Fibroblast of the aortic adventitia (primary cell): ENCODE results near the gene ASPA. TPM values are rescaled to one million over a fixed set of nuclear protein-coding genes. Genes with fewer than 3 reads are reported as not detected.
A peak's percentile ranks its signal among the peaks of the same experiment; 100 is the strongest.

Experiments used
- DNase-seq: peaks from one replicate; pipeline ENCODE4 v3.0.0-alpha.2; 2010; ENCODE audit warnings: low read depth
- H3K4me3 ChIP-seq: 2 replicates; pipeline ENCODE4 v1.5.1; 2011; ENCODE audit warnings: low read depth, mild to moderate bottlenecking, control low read depth, low read length, moderate library complexity
- CTCF ChIP-seq: IDR thresholded peaks from 2 replicates; pipeline ENCODE4 v1.5.1; 2011; ENCODE audit warnings: mild to moderate bottlenecking, low read length, control low read depth, inconsistent platforms; ENCODE audit not compliant: insufficient read depth
- total RNA-seq: library from RNA; depleted of rRNA; stranded (reverse); fragments of >200 nt; gene quantifications from 2 replicates; pipeline ENCODE4 v1.2.3, GENCODE V29; 2012; ENCODE audit warnings: low replicate concordance

Gene ASPA
- total RNA-seq, 1 donor = 1.9 TPM

- peak; percentile 6 for DNase-seq
- no peak for TF ChIP-seq CTCF
- peak overlapping the region; percentile 28 for H3K4me3 ChIP-seq
Observed at GRCh38 chr17:3528403-3528851, 52.6 kb downstream of the ASPA start.

- no peak for TF ChIP-seq CTCF
- H3K4me3 ChIP-seq = peak overlapping the region; percentile 28
- peak; percentile 63 for DNase-seq
Observed at GRCh38 chr17:3528880-3529511, 53.2 kb downstream of the ASPA start.

GRCh38 chr17:3529817-3530741, 54.3 kb downstream of the ASPA start:
- peak overlapping the region; percentile 56 for H3K4me3 ChIP-seq
- no peak for TF ChIP-seq CTCF
- DNase-seq = peak; percentile 96

GRCh38 chr17:3531266-3532101, 55.7 kb downstream of the ASPA start:
- no peak for DNase-seq
- TF ChIP-seq CTCF = no peak
- no peak overlapping the region for H3K4me3 ChIP-seq

GRCh38 chr17:3532106-3532858, 56.5 kb downstream of the ASPA start:
- no peak for TF ChIP-seq CTCF
- no peak for DNase-seq
- no peak overlapping the region for H3K4me3 ChIP-seq

GRCh38 chr17:3532859-3533142, 57.0 kb downstream of the ASPA start:
- H3K4me3 ChIP-seq = no peak overlapping the region
- no peak for TF ChIP-seq CTCF
- DNase-seq = no peak
